SHP77 treated with DMSO at 0.1 percent for 48 hours (cell line): ENCODE data around the gene RTL10.

ENCODE experiments used
- DNase-seq: peaks from one replicate; lab custom pipeline; 2025; lab: John Stamatoyannopoulos, UW

The RTL10 gene

DNA sequence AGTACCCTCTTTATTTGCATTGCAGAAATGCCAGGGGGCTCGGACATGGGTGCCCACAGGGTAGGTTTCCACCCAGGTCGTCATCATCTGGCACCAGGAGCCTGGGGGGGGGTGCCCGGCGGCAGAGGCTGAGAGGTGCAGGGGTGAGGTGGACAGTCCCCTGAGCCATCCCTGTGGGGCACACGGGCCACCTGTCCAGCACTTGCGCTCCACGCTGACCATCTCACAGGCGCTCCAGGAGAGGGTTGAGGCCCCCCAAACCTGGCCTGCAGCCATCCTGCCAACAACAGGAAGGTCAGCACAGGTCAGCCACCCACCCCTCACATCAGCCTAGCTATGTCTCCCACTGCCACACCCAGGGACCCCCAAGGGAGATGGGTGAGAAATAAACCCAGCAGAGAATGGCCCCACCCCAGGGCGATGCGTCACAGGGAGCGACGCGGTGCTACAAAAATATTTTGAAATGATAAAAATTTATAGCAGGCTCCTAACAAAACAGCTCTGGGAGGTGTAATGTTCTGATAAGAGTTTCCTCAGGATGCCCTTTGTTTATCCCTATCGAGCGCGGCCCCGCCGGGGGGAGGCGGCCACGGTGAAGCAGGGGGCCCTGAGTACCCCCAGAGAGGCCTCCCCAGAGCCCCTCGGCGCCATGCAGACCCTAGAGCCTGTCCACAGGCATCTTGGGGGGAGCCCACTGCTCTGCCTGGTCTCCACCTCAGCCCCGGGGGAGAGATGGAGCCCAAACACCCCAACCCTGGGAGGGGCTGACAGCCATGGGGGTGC lies 21.0 kb upstream of the RTL10 start:
- no peak for DNase-seq

DNA sequence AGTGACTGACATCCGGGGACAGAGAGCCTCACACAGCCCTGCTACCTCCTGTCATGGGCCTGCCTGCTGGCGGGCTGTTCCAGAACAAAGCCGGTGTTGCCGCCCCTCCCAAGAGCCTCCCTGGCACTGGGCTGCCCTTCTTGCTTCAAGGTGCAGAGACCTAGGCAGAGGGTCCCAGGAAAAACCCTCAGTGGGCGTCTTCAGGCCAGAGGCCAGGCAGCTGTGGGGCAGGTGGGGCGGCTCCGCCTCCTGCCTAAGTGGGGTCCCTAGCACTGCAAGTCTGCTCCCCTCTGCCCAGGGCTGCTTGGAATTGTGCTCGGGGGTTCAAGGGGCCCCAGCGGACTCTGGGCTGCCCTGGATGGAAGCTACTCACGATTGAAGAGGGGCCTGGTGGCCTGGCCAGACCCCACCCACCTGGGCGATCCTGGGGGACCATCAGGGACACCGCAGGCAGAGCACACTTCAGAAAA lies 20.4 kb upstream of the RTL10 start:
- DNase-seq: no peak

DNA sequence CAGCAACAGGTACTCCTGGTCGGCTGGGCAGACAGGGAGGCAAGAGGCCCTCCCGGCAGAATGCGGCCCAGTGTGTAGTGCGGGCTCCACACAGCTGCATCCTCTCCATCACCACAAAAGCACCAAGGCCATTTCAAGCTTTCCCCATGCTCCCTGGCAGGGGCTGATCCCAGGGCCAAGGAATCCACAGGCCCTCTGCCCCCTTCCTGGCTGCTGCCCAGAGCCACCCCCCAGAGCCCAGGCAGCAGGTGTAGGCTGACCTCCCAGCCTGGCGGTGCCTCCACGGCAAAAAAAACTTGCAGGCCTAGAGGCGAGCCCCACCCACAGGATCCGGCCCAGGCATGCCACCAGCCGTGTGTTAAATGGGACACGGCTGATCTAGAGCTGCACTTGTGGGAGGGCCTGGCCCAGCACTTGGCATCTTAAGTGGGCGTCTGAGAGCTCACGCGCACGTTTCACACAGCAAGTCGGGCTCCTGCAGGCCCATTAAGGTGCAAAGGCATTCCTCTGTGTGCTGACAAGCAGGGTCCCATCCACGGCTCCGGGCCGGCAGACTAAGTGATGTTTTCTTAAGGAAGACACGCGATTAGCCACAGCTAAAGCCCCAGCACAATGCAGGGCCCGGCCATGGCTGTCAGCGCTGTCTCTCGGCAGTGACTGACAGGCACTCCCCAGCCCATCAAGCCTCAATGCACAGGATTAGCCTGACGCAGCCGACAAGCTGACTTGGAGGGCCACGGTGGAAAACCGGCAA lies 19.8 kb upstream of the RTL10 start:
- DNase-seq: no peak

DNA sequence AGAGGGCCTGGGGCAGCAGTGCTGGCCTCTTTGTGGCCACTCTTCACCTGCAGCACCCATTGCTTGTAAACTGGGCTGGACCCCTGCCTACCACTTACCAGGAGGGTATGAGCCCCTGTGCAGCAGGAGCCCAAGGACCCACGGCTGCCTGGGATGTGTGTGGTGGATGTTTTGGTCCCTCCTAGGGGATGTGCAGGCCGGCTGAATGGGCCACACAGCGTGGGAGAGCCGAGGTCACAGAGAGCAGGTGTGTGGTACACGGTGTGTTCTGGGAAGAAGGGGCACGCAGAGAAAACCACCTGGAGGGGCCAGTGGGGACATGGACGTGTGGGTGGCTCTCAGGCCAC lies 19.3 kb upstream of the RTL10 start:
- DNase-seq: no peak

DNA sequence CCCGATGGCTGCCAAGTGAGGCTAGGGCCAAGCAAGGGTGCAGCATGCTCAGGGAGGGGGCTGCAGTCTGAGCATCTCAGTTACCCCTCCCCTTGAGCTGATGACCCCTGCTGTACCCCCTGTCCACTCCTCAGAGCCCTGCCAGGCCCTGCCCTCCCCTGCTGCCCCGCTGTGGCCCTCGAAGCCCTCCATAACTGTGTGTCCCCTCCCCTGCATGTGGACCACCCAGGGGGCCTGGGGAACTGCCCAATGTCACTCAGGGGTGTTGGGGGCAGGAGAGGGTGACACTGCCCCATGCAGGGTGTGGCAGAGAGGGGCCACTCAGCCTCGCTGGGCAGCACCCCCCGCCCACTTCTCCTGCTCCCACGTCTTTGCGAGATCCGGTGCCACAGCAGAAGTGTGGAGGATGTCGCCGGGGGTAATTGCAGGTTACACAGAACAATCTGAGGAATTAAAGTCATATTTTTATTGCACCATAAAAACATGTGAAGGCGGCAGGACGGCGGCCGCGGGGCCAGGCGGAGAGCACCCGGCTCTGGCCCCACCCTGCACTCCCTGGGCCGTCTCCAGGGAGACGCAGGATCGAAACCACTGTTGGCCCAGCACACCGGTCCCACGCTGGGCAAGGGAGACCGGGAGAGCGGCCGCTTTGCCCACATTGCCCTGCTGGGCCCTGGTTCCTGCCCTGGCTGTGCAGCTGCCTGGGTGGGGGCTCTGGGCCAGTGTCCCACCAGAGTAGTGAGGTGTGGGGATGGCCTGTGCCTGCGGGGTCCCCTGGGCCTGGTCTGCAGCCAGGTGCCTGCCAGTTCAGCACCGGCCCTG lies 18.7 kb upstream of the RTL10 start:
- DNase-seq: no peak

DNA sequence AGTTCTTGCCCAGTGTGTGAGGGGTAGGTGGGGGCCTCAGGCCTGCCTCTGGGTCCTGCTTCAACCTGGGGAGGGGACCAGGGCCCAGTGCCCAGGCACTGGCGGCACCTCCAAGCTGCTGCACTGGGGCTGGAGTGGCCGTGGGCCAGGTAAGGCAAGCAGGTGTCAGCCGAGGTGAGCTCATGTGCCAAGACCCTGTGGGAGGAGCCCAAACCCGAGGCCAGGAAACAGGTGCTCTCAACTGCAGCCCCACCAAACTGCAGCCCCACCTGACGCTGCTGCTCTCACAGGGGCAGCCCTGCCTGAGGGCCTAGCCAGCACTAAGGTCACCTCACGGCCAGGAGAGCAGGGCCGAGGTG lies 18.1 kb upstream of the RTL10 start:
- no peak for DNase-seq

DNA sequence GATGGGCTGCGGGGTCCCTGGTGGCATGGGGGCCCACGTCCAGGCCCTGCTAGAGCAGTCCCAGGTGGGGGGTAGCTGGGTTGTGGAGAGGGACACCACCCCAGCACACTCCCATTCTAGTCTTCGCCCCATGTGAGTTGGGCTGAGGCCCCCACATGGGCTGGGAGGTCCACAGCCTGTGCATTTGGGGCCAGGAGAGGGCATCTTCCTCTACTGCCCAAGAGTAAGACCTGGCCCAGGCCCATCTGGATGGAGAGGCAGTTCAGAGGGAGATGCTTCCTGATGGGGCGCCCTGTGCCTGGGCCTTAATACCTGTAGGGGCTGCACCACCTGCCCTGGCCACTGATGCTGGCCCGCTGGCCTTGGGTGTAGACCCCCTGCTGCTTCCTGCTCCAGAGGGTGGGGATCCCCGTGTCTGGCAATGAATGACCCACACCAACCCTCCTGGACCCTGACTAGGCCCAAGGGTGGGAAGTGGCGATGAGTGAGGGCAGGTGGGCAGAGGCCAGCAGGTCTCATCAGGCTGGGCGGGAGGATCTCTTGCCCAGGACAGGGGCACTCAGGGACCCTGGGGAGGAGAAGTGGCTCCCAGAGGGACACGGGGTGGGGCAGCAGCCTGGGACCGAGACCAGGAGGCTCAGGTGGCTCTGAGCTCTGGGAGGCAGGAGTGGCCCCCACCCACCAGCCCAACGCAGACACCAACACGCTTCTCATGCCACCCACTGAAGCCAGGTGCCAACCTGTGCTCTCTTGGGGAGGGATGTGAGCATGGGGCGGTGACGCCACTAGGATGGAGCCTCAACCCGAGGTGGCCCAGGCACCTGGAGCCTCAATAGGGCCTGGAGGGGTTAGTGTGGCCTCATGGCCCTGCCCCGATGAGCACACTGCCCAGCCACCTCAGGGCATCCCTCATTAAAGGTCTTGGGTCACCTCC lies 17.4 kb upstream of the RTL10 start:
- DNase-seq: no peak

DNA sequence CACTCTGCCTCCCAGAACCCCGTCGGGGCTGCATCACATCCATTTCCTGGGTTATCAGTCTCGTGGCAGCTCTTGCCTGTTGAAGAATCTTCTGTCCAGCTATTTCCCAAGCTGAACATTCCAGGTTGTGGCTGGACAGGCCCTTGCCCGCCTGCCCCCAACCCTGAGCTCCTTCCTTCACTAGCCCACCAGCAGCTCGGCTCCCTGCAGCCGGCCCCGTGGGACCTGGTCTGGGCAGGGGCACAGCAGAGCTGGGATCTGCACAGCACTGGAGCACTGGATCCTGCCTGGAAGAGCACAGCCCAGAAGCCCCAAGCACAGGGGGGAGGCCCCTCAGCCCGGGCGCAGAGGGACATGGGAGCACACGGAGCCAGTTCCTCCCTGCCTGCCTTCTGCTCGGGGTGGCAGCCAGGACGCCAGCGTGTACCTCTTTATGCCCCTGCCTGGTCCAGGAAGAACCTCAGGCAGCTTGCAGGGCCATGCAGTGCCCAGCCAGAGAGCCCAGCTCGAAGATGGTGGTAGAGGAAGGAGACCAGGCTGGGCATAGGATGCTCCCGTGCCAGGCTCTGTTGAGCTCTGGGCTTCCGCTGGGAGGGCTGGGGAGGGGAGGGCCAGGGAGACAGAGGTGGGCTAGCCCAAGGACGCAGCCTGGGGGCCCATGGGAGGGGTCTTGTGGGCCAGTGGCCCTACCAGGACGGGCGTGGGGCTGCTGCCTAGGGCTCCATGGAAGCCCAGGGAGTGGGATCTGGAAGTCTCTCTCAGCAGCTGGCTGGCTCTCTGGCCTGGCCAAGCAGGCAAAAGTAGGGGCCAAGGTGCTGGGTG lies 16.6 kb upstream of the RTL10 start:
- DNase-seq: no peak

DNA sequence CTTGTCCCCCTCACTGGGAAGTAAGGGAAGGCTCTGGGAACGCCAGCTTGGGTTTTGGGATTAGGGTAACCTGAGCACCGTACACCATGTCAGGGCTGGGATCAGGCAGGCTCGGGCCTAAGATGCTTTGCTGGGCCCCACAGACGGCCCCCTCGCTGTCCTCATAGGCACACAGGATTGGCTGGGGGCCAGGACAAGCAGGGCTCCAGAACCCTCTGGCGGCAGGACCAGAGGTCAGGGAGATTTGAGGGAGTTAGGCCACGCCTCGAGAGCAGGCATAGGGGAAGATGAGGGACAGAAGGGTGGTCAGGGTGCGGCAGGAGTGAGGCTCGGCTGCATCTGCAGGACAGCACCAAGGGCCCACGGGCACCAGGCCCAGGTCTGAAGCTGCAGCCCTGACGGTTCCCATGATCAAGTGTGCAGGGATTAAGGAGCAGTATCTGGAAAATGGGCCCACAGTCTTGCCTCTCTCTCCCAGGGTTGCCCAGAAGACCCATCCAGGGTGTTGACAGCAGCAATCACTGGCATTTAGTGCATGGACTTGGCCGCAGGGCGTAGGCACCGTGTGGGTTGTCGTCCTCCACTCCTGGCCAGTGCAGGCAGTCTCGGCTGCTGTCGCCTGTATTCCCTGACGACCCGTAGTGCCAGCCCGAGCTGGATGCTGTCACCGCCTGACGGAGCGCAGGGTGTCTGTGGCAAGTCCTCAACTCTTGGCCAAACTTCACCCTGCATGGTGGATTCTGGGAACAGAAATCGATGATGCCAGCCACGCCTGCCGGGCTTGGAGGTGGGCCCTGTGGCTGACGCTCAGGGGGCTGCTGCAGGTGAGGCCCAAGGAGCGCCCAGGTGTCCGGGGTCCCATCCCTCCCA lies 15.7 kb upstream of the RTL10 start:
- DNase-seq: no peak

DNA sequence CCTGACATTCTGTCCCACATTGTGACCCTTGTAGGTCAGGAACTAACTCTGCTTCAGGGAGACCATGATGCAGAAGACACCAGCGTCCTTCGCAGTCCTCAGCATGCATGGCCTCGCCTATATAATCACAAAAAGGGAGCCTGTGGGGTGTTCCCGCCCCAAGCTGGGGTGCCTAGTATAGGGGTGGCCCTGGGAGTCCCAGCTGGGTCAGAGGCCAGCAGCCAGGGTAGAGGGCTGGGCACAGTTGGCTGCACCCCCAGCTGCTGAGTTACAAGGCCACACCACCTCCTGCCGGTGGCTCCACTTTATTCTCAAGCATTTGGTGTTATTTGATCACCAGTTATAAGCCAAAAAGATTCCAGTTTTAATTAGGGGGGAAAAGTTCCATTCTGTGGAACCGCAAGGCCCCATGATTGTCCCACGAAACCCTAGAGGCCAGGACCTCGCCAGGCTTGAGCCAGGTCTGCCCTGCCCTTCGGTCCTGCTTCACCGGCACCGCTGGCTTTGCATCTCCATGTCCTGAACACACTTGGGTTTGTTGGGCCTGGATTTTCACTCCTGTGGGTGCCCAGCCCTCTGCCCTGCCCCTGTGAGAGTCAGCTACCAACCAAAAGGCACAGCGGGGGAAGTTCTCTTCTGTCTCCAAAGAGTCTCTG lies 15.0 kb upstream of the RTL10 start:
- DNase-seq: no peak

DNA sequence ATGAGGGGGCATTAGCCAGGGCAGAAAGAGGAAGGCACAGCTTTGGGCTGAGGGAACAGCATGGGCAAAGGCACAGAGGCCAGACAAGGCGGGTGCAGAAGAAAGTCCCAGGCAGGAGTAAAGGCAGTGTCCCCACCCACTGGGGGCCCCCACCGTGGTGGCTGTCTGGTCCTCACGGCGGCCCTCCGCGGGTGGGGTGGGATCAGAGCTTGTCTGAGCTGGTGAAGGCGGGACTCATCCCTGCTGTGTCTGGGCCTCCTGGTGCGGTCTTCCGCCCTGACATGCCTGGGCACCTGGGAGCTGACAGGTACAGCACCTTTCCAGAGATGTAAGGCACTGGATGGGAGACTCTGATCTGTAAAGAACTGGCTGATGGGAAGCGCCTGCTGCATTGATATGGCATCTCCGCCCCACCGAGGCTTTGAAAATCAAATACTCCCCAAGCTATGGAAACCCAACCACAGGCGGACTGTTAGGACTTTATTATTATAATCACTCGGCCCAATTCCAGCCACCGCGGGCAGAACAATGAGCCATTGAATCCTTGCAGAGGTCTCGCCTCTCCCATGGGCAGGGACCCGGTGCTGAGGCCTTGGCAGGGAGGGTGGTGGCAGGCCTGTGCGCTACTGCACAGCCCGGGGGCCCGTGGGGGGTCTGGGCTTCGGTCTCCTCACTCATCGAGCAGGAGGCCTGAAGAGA lies 14.2 kb upstream of the RTL10 start:
- no peak for DNase-seq

DNA sequence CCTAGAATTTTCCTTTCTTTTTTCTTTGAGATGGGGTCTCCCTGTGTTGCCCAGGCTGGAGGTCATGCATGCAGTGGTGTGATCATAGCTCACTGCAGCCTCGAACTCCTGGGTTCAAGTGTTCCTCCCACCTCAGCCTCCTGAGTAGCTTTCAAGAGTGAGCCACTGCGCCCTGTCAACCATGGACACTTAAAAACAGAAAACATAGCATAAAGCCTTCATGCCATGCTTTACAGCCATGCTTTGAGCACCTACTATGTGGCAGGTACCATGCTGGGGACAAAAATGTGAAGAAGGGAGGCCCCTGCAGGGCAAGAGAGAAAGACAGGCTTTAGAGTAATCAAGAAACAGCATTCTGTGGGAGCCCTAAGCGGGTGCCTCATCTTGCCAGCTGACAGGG lies 13.7 kb upstream of the RTL10 start:
- no peak for DNase-seq

DNA sequence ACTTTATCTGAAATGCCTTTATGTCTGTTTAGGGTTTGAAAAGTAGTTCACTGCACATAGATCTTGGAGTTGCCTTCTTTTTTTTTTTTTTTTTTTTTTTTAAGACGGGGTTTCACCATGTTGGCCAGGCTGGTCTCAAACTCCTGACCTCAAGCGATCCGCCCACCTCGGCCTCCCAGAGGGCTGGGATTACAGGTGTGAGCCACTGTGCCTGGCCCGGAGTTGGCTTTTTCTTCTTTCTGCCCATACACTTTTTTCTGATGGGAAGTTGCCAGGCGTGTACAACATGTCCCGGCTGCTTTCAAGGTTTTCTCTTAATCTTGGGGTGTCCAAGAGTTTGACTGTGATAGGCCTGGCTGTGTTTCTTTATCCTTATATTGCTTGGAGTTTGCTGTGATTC lies 12.9 kb upstream of the RTL10 start:
- no peak for DNase-seq

DNA sequence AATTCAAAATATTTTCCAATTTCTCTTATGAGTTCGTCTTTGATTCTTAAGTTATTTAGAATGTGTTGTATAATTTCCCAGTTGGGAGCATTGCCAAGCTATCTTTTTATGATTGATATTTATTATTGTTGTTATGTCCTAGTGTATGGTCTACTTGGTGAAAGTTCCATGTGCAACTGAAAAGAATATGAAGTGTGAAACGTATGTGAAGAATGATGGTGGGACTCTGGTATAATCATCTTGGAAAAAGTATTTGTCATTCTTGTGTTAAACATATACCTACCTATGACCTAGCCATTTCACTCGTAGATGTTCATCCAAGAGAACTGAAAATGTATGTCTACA lies 12.0 kb upstream of the RTL10 start:
- no peak for DNase-seq

DNA sequence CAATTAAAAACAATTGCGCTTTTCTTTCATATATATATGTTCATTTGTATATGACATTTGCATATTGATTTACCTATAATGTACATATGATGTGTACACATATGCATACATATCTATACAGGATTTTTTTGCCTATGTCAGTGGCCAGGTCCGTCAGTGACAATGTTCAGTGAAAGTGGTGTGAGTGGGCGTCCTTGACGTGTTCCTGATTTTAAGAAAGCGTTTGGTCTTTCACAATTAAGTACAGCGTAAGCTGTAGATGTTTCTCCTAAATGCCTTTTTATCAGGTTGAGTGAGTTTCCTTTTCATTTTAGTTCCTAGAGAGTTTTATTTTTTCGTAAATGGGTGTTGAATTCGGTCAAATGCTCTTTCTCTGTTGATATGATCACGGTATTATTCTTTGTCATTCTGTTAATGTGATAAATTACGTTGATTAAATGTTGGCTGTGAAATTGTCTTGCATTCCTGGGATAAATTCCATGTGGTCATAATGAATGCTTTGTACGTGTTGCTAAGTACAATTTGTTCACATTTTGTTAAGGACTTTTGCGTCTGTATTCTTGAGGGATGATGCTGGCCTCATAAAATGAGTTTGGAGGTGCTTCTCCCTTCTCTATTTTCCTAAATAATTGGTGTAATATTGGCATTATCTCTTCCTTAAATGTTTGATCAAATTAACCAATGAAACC lies 10.6 kb upstream of the RTL10 start:
- DNase-seq: no peak

DNA sequence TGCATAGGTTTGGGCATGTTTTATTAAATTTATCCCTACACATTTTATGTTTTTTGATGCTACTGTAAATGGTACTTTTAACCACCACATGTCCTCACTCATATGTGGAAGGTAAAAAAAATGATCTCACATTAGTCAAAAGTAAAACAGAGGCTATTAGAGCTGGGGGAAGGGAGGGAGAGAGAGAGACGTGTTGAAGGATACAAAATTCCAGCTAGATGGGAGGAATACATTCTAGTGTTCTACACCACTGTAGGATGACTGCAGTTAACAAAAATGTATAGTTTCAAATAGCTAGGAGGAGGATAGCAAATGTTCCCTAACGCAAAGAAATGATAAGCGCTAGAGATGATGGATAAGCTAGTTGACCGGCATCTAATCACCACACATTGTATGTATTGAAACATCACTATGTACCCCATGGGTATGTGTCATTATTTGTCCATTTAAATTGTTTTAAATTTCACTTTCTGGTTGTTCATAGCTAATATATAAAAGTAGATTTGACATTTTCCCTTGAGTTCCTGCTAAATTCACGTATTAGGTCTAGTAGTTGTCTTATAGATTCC lies 9.9 kb upstream of the RTL10 start:
- DNase-seq: no peak

DNA sequence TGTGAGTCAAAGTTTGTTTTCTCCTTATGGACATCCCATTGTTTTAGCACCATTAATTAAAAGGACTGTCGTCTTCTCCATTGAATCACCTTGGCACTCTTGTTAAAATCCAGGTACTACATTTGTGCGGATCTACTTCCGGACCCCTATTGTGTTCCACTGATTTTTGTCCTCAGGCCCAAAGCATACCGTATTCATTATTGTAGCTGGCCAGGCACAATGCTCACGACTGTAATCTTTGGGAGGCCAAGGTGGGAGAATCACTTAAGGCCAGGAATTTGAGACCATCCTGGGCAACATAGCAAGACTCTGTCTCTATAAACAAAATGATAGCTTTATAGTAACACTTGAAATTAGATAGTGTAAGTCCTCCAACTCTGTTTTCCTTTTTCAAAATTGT lies 8.9 kb upstream of the RTL10 start:
- DNase-seq: no peak
